ENCODE results near the gene NFIL3.

The NFIL3 gene

DNA sequence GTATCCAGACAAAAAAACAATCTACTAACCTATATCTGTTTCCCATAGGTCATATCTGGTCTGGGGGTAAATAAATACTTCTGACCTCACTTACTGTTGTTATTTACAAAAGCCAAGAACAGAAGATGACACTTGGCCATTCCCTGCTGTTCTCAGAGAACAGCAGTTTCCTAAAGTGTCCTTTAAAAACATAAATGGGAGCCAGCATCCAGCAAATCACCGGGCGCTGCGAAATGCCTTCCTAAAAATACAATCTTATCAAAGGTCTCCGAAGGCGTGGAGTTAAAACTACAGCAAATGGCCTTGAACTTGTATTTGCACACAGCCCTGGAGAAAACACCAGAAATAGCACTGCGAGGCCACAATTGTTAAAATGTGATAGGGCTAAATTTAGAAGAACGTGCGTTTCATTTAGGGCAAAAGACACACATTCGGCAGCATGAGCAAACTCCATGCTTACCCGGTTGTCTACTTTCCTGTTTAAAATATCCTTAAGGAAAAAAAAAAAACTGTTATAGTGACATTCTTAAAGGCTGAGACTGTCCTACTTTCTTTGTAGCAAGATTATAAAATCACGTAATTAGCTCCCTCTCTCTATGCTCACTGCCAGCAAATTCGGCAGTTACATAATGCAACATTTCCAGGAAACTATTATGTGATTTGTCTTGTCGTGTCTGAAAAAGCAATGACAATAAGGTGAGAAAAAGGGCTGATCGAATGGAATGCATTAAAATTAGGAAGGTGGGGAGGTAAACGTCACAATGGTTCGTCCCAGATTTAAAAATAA is 1.5 kb downstream of the NFIL3 start:
- no peak for FAIRE-seq

DNA sequence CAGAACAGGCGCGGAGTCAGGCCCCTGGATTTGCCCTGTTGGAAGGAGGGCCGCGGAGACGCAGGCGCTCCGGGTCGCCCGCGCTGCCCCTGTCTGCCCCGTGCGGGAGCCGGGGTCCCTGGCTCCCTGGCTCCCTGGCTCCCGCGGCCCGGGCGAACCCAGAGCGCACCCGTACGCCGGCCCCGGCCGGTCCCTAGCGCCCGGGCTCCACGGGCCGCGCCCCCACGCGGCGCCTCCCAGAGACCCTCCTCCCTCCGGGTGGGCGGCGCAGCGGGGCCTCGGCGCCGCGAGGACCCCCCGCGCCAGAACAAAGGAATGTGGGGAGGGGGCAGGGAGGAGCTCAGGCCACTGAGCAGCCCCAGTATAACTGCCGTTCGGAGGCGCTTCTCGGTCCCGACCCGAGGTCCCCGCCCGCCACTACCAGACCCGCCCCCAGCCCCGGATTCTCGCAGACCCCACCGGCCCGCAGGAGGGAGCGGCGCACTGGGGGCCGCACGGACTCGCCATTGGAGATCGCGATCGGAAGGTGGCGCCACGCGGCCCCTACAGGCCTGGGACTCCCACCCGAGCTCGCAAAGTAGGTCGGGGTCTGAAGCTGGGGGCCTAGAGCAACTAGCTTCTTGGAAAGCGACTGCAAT is 2.4 kb downstream of the NFIL3 start:
- FAIRE-seq, result no peak

GRCh38 chr9:91420501-91421127 is 3.0 kb downstream of the NFIL3 start:
- FAIRE-seq, result no peak

DNA sequence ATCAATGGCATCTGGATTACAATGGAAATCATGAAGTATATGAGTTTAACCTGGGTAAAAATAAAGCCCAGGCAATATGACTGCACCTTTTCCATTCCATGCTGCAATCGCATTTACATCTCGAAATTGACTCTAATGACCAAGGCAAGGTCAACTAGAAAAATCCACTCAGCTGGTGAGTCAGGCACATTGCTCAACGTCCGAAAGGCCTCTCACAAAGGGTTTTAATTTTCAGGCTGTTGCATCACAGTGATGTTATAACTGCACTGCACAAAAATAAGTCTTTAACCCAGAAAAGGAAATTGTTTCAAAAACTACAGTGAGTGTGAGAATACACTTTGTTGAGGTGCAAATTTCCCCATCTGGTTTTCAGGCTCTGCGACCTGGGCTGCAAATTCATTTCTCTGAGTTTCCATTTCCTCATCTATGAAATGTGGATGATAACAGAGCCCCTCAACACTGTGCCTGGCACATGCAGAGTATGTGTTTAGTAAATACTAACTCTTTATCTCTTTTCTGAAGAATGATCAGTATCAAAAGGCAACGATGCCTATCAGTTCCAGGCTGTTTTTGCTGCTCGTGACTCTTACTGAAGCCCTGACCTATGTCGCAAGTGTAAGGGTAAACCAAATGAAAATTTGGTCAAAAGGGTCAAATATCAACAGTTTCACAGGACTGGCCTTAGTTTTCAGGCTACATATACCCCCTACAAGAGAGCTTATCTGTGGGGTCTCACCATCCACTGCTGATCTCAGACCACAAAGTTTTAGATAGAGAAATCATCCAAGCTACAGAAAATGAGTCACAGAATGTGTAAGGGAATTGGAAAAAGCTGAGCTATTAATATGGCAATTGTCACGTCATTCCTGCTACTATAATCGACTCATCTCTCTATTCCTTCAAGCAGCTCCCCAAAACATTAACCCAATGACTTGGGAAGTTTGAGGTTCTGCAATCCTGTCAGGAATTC is 4.1 kb downstream of the NFIL3 start:
- FAIRE-seq, result no peak

- FAIRE-seq, result no peak
Observed at GRCh38 chr9:91418215-91418610, 5.4 kb downstream of the NFIL3 start.

- no peak for FAIRE-seq
Observed at GRCh38 chr9:91417602-91418214, 5.9 kb downstream of the NFIL3 start.

DNA sequence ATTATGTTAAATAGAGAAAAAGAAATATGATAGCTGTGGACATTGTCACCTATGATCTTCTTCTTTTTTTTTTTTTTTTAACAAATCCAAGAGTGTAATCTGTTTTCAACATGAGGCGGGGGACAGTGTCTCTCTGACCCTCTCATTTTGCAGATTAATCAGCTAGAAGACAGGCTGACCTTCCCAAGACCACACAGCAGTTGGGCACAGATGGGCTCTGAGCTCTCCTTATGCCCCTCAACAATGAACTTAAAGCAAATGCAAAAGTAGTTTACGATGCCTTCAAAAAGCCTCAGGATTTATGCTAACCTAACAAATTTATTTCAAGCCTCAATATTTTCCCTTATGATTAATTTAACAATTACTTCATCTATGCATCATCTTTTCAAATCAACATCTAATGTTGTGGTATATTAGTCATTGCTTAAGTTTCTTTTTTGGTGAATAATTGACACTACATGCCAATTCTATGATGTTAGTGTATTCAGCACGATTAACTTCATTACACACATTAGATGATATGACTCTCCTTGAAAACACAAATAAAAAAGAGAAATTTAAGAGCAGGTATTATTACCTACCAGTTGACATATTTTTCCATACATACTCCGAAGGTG is 7.4 kb downstream of the NFIL3 start:
- FAIRE-seq, result no peak

DNA sequence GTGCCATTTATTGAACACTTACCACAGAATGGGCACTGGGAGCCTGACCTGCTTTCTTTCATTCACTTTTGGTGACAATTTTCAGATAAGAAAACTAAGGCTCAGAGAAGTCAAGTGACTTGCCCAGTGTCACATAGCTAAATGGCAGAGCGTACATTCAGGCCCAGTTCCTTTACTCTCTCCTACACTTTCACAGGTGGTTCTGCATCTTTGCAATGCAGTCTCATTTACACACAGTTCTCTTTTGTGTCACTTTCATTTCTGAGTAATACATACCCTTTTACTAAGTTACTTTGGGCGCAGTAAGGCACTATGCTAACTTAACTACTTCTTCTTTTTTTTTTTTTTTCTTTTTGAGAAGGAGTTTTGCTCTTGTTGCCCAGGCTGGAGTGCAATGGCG is 8.3 kb downstream of the NFIL3 start:
- FAIRE-seq, result no peak

GRCh38 chr9:91412941-91413340 is 10.7 kb downstream of the NFIL3 start:
- no peak for FAIRE-seq

GRCh38 chr9:91411096-91411771 is 12.4 kb downstream of the NFIL3 start:
- FAIRE-seq, result no peak

DNA sequence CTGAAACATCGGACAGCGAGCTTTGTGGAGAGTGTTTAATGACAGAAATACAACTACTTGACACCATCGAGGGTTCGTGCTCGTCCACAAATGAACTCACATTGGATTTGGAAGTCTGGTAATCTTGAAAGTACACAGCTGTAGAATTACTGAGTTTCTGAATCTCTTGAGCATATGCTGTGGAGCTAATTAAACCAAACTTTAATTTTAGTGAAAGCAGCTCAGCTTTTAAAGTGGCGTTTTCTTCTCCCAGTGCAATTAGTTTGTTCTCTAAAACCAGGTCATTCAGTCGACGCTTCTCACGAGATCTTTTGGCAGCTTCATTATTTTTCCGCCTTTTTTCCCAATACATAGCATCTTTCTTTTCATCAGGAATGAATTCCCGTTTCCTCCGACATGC is 13.5 kb downstream of the NFIL3 start:
- FAIRE-seq, result no peak

GRCh38 chr9:91408475-91408874 is 15.2 kb downstream of the NFIL3 start:
- FAIRE-seq, result no peak

DNA sequence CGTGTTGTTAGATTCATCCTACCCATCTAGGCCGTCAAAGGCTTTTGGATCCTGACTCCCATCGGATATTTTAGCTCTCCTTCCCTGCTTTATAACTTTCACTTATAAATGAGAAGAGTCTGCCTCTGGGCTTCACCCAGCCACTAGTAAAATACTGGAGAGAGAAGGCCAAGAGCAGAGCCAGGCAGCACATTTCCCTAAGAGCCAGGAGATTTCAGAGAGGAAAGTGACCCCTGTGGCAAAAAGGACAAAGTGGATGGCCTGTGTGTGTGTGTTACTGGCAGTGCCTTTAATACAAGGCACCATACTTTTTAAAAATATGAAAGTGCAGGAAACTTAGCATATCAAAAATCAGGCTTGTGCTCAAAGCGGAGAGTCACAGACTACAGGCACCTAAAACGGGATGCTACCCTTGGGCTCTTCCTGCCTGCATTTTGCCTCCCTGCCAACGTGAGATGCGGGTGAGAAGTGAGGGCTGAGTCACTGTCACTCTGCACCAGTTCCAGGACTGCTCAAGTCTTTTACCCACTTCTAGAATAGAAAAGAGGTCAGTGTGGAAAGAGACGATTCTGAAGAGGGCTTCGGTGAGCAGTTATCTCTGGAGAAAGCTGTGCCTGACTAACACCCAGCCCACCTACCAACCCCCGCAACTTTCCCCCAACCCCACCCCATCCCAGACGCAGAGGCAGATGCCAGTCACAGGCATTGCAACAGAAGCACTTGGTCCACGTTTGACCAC is 15.9 kb downstream of the NFIL3 start:
- FAIRE-seq, result no peak

- FAIRE-seq, result no peak
Observed at GRCh38 chr9:91405343-91406077, 18.1 kb downstream of the NFIL3 start.

DNA sequence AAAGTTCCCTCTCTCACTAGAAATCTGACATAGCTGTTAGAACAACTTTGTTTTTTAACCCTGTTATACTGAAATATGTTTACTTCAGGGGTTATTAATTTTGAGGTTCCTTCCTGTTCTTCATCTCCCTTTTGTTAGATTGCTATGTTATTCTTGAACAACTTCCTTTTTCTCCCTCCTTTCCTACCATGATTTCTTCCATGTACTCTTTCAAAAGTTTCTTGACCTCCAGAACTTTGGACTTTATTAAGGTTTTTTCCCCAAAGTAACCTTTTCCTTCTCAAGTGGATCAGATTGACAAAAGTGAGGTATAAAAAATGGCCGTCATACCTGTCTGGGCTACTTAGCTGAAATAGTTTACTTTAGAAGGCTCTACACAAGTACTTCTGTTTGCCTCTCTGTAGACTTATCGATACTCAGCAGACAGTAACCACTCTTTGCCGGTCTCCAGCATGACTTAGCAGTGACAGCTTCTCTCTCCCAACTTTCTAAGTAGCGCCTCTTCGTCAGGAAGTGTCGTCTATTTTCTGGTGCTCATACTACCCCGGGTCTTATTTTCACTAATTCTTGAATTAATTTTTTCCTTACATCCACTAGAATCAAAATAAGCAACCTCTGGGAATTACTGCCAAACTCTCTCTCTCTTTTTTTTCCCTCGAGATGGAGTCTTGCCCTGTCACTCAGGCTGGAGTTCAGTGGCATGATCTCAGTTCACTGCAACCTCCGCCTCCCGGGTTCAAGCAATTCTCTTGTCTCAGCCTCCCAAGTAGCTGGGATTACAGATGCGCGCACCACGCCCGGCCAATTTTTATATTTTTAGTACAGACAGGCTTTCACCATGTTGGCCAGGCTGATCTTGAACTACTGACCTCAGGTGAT is 19.7 kb downstream of the NFIL3 start:
- no peak for FAIRE-seq

DNA sequence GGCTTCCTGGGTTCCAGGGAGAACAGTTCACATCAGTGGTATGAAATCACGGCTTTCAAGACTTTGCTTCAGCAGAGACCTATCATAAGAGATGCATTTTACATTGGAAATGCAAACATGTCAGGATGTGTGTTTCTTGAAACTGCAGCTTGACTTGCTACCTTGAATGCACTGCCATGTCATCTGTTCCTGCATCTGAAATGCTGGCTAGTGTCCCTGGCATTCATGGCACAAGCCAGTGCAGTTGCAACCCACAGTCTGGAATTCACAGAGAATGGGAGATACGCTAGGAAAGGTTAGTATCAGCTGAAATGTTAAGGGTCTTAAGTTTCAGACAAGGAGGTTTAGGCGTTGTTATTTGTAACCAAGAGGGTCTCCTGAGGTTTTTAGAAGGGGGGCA is 24.7 kb downstream of the NFIL3 start:
- FAIRE-seq, result no peak

GRCh38 chr9:91395553-91396471 is 27.8 kb downstream of the NFIL3 start:
- no peak for FAIRE-seq

GRCh38 chr9:91395106-91395552 is 28.5 kb downstream of the NFIL3 start:
- FAIRE-seq, result no peak

All from colon (tissue), 2 donors.